ENCODE data around the gene MRPS22.
"Not testable (repeated sequence)": the region's sequence is repeated elsewhere in the genome, so short reads cannot be mapped to it uniquely, and the experiment has no call there.

The MRPS22 gene

GRCh38 chr3:139312959-139313358 is 30.9 kb upstream of the MRPS22 start:
- no peak for DNase-seq

GRCh38 chr3:139313921-139314320 is 29.9 kb upstream of the MRPS22 start:
- DNase-seq = no peak

- DNase-seq = no peak
Observed at GRCh38 chr3:139317215-139317614, 26.6 kb upstream of the MRPS22 start.

GRCh38 chr3:139317660-139318430 is 26.0 kb upstream of the MRPS22 start:
- DNase-seq = no peak

- DNase-seq = no peak
Observed at GRCh38 chr3:139318431-139318816, 25.4 kb upstream of the MRPS22 start.

- no peak for DNase-seq
Observed at GRCh38 chr3:139318826-139319225, 25.0 kb upstream of the MRPS22 start.

- DNase-seq = no peak
Observed at GRCh38 chr3:139319428-139320402, 24.1 kb upstream of the MRPS22 start.

- DNase-seq = no peak
Observed at GRCh38 chr3:139320551-139321309, 23.1 kb upstream of the MRPS22 start.

- DNase-seq = no peak
Observed at GRCh38 chr3:139322346-139322745, 21.5 kb upstream of the MRPS22 start.

- no peak for DNase-seq
Observed at GRCh38 chr3:139323146-139323545, 20.7 kb upstream of the MRPS22 start.

- DNase-seq = no peak
Observed at GRCh38 chr3:139324456-139324855, 19.4 kb upstream of the MRPS22 start.

- DNase-seq = no peak
Observed at GRCh38 chr3:139325551-139325950, 18.3 kb upstream of the MRPS22 start.

- DNase-seq = no peak
Observed at GRCh38 chr3:139326131-139326530, 17.7 kb upstream of the MRPS22 start.

GRCh38 chr3:139326707-139327106 is 17.1 kb upstream of the MRPS22 start:
- no peak for DNase-seq

GRCh38 chr3:139327231-139327630 is 16.6 kb upstream of the MRPS22 start:
- DNase-seq = no peak

GRCh38 chr3:139327861-139328260 is 16.0 kb upstream of the MRPS22 start:
- DNase-seq = no peak

- no peak for DNase-seq
Observed at GRCh38 chr3:139328356-139328755, 15.5 kb upstream of the MRPS22 start.

- peak; percentile 88 for DNase-seq
Observed at GRCh38 chr3:139329364-139329850, 14.4 kb upstream of the MRPS22 start.

- DNase-seq = no peak
Observed at GRCh38 chr3:139332092-139332491, 11.7 kb upstream of the MRPS22 start.

- DNase-seq = not testable (repeated sequence)
Observed at GRCh38 chr3:139334675-139335074, 9.1 kb upstream of the MRPS22 start.

- no peak for DNase-seq
Observed at GRCh38 chr3:139338405-139338804, 5.4 kb upstream of the MRPS22 start.

GRCh38 chr3:139339219-139339906 is 4.5 kb upstream of the MRPS22 start:
- DNase-seq = no peak

All from stimulated activated CD4-positive, alpha-beta T cell treated with anti-CD3 and anti-CD28 coated beads, Interleukin-1b, Interleukin-23, amount 100 ng/mL, for 48 hours (primary cell).